GM23248 (cell line): ENCODE measurements around the gene UBE2R2.

ENCODE experiments used
- EZH2 ChIP-seq: fragments of 200-600 bp; sonication (generic); IDR thresholded peaks from 2 replicates; pipeline ENCODE4 v1.6.1; 2018; ENCODE audit warnings: antibody characterized with exemption, mild to moderate bottlenecking; ENCODE audit not compliant: insufficient read depth, poor library complexity, severe bottlenecking
- EZH2phosphoT487 ChIP-seq: fragments of 200-600 bp; sonication (generic); IDR thresholded peaks from 2 replicates; pipeline ENCODE4 v1.6.1; 2018; ENCODE audit warnings: antibody characterized with exemption, moderate library complexity, mild to moderate bottlenecking, low read depth; ENCODE audit not compliant: insufficient read depth

- TF ChIP-seq EZH2 (no peak), EZH2phosphoT487 (no peak)
Observed at GRCh38 chr9:33881635-33882034, 64.7 kb downstream of the UBE2R2 start.
